ENCODE data around the gene ERC1. TPM values are rescaled to one million over a fixed set of nuclear protein-coding genes. Genes with fewer than 3 reads are reported as not detected.

ERC1 gene
- total and polyA plus RNA-seq, 2 of the 4 experiments (the other 2 are of a cell fraction): 11.6 to 25.6 TPM

GRCh38 chr12:1324099-1324498, 333.1 kb downstream of the ERC1 start:
- Histone ChIP-seq H3K4me1 (ENCODE audit: control insufficient read depth, insufficient read depth, low read length) (0 out of 2 replicates have a peak, but pooled peaks cover 2% of the 10 kb centered on the region), H2AFZ (replicated peaks; ENCODE audit: low read length, poor library complexity) (no peak overlapping the region), H2BK20ac (ENCODE audit: low read depth, low read length) (no peak overlapping the region), H3K4me3 (ENCODE audit: insufficient read depth, low read depth, low read length) (no peak overlapping the region), H2BK15ac (ENCODE audit: low read depth, low read length) (no peak overlapping the region), H3K27ac (ENCODE audit: insufficient read depth, low read length) (no peak overlapping the region), H3K4me2 (ENCODE audit: low read depth, low read length) (no peak overlapping the region), H3K9me1 (ENCODE audit: insufficient read depth, low read length) (no peaks in the 10 kb centered on the region), H2AK5ac (ENCODE audit: low read depth, low read length) (no peak overlapping the region), H3K4ac (ENCODE audit: low read depth, low read length) (no peak overlapping the region), H2AK9ac (replicated peaks; ENCODE audit: low read depth, low read length, poor library complexity) (no peak overlapping the region), H2BK120ac (ENCODE audit: low read depth, low read length) (no peak overlapping the region), H3K9me3 (ENCODE audit: control insufficient read depth, insufficient read depth, low read length) (no peaks in the 10 kb centered on the region), H4K5ac (ENCODE audit: low read depth, low read length) (no peak overlapping the region), H3K27me3 (ENCODE audit: control insufficient read depth, insufficient read depth, low read length) (no peaks in the 10 kb centered on the region), H4K8ac (ENCODE audit: low read depth in 2 of 2, low read length in 2 of 2) (no peak overlapping the region), H3K23ac (ENCODE audit: low read depth, low read length) (no peak overlapping the region), H3K56ac (ENCODE audit: extremely low read depth, insufficient read depth, low read length) (no peak overlapping the region), H4K91ac (ENCODE audit: insufficient read depth, low read depth, low read length) (no peak overlapping the region), H3K79me1 (ENCODE audit: low read depth in 1 of 2, low read length in 2 of 2) (peaks cover 0 to 7% of the 10 kb centered on the region in 2 experiments; a peak in 3 of 4 replicates), H4K20me1 (ENCODE audit: insufficient read depth, low read length) (no peaks in the 10 kb centered on the region), H3K18ac (ENCODE audit: low read depth, low read length) (no peak overlapping the region), H3K36me3 (ENCODE audit: control insufficient read depth, insufficient read depth, low read length) (no peaks in the 10 kb centered on the region), H3K9ac (ENCODE audit: low read depth, low read length) (no peak overlapping the region), H3K14ac (replicated peaks; ENCODE audit: low read depth, low read length) (no peak overlapping the region), H2BK5ac (ENCODE audit: low read depth, low read length, poor library complexity, severe bottlenecking) (no peak overlapping the region)
- in situ Hi-C loops (cut with MboI; ENCODE audit: low sequenced_read_pairs) (no loop called here), dilution Hi-C loops (cut with HindIII; ENCODE audit: low sequenced_read_pairs, unreplicated experiment) (no loop called here), intact Hi-C loops (cut with micrococcal nuclease) (no loop called here)
- no peak for DNase-seq
- ChIA-PET CTCF (no interaction called here), POLR2A (ENCODE audit: unreplicated experiment) (no interaction called here)
- TF ChIP-seq NFE2L2 (IDR thresholded peaks at IDR 0.05; ENCODE audit: low read depth, low read length) (no peak), POLR2A (IDR thresholded peaks at IDR 0.05; ENCODE audit: low read depth, low read length) (no peak), CHD1 (IDR thresholded peaks at IDR 0.05; ENCODE audit: low read depth, low read length) (no peak), BHLHE40 (IDR thresholded peaks at IDR 0.05; ENCODE audit: low read depth, low read length) (no peak), MXI1 (IDR thresholded peaks at IDR 0.05; ENCODE audit: borderline replicate concordance, low read depth, low read length) (no peak), FOS (IDR thresholded peaks at IDR 0.05; ENCODE audit: low read depth, low read length) (no peak), RFX5 (IDR thresholded peaks at IDR 0.05; ENCODE audit: low read depth, low read length) (no peak), MAZ (IDR thresholded peaks at IDR 0.05; ENCODE audit: borderline replicate concordance, low read depth, low read length) (no peak), SMC3 (IDR thresholded peaks at IDR 0.05; ENCODE audit: low read depth, low read length) (no peak), CEBPB (IDR thresholded peaks at IDR 0.05; ENCODE audit: low read depth, low read length) (no peak), RCOR1 (IDR thresholded peaks at IDR 0.05; ENCODE audit: insufficient replicate concordance, low read length) (no peak), RAD21 (IDR thresholded peaks at IDR 0.05; ENCODE audit: low read length) (no peak), MAFK (IDR thresholded peaks at IDR 0.05; ENCODE audit: low read depth, low read length) (no peak), ELK1 (IDR thresholded peaks at IDR 0.05; ENCODE audit: borderline replicate concordance, low read depth, low read length) (no peak), CTCF (conservative IDR thresholded peaks at IDR 0.05; ENCODE audit: low read depth, low read length) (no peak), USF2 (IDR thresholded peaks at IDR 0.05; ENCODE audit: low read depth, low read length) (no peak)
- BruUV-seq (replicated peaks): no TSS peak
- ATAC-seq (ENCODE audit: low read depth): no peak
- WGBS, 2 experiments (ENCODE audit: extremely low coverage in 2 of 2, insufficient read length in 1 of 2): 72% methylated on average over 3 of the region's 4 CpGs; no CpG with 5 or more reads in 1 of the 2 experiments
